H1 (cell line): ENCODE results near the gene IL18R1.

Source experiments
- CTCF ChIP-seq, 3 experiments: IDR thresholded peaks; 1 replicate in 2 of 3; 2 replicates in 1 of 3; pipeline versions ENCODE4 v1.5.1 to v1.6.1; 2011; ENCODE audit warnings: low read length in 3 of 3, mild to moderate bottlenecking in 3 of 3, inconsistent platforms in 2 of 3, low read depth in 1 of 3, moderate library complexity in 1 of 3; ENCODE audit not compliant: insufficient read depth in 1 of 3; ENCODE audit errors: control extremely low read depth in 1 of 3
- GTF2F1 ChIP-seq: IDR thresholded peaks from 2 replicates; pipeline ENCODE4 v1.6.1; 2012; ENCODE audit warnings: low read depth, low read length, improper control_type of control experiment, borderline replicate concordance
- POLR2AphosphoS5 ChIP-seq: IDR thresholded peaks from 2 replicates; pipeline ENCODE4 v1.6.1; 2011; ENCODE audit warnings: low read depth, low read length

GRCh38 chr2:102336502-102336945 lies 19.1 kb upstream of the IL18R1 start:
- no peak for TF ChIP-seq POLR2AphosphoS5
- no peak for TF ChIP-seq GTF2F1
- no peak for TF ChIP-seq CTCF (IDR thresholded peaks at IDR 0.05; ENCODE audit: control extremely low read depth in 1 of 3, insufficient read depth in 1 of 3, low read depth in 1 of 3, low read length in 3 of 3)
